Measurements from ENCODE around the gene SSNA1.
A peak's percentile ranks its signal among the peaks of the same experiment; 100 is the strongest.

The SSNA1 gene

DNA sequence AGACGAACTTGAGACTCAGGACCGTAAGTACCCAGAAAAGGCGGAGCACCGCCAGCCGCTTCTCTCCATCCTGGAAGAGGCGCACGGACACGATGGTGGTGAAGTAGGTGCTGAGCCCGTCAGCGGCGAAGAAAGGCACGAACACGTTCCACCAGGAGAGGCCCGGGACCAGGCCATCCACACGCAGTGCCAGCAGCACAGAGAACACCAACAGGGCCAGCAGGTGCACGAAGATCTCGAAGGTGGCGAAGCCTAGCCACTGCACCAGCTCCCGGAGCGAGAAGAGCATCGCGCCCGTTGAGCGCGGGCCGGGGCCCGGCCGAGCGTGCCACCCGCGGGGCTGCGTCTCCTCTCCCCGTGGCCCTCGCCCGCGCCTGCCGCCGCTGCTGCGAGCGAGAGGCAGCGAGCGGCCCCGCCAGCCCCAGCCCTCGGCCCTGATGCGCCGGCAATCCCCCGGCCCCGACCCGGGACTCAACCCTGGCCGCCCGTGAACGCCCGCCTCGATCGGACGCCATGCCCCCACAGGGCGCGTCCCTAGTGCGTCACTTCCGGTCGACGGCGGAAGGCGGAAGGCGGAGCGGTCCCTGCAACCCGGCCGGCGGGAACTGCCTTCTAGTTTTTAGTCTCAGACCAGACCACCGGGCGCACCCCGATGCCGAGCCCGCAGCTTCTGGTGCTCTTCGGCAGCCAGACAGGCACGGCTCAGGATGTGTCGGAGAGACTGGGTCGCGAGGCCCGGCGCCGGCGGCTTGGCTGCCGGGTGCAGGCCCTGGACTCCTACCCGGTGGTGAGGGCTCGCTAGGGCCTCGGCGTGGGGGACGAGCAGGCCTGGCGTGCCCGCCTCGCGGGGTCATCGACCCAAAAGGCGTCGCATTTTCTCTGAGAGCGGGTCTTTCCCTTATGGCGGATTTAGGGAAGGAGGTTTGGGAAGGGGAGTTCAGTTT, 16.9 kb downstream of the SSNA1 start, which contains the start of the genes NDOR1 and TMEM203 (continued):
- TF ChIP-seq KLF10 (tag by site-specific recombination; IDR thresholded peaks at IDR 0.05): peak; percentile 72; the same call in 1 of the 2 replicates
- TF ChIP-seq ZNF610 (tag by site-specific recombination; IDR thresholded peaks at IDR 0.05; ENCODE audit: borderline replicate concordance): 0 out of 2 replicates have a peak, but pooled peaks have one; percentile 49
- TF ChIP-seq ZNF600 (tag by site-specific recombination; IDR thresholded peaks at IDR 0.05): peak; percentile 71
- TF ChIP-seq, protein P1, sequence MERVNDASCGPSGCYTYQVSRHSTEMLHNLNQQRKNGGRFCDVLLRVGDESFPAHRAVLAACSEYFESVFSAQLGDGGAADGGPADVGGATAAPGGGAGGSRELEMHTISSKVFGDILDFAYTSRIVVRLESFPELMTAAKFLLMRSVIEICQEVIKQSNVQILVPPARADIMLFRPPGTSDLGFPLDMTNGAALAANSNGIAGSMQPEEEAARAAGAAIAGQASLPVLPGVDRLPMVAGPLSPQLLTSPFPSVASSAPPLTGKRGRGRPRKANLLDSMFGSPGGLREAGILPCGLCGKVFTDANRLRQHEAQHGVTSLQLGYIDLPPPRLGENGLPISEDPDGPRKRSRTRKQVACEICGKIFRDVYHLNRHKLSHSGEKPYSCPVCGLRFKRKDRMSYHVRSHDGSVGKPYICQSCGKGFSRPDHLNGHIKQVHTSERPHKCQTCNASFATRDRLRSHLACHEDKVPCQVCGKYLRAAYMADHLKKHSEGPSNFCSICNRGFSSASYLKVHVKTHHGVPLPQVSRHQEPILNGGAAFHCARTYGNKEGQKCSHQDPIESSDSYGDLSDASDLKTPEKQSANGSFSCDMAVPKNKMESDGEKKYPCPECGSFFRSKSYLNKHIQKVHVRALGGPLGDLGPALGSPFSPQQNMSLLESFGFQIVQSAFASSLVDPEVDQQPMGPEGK (tag by site-specific recombination; IDR thresholded peaks at IDR 0.05): peak; percentile 53; the same call in 1 of the 2 replicates
- peak; percentile 78 for TF ChIP-seq ZBTB8A (tag by site-specific recombination; IDR thresholded peaks at IDR 0.05)
- no peak for TF ChIP-seq ZNF274 (IDR thresholded peaks at IDR 0.05; ENCODE audit: low read length)
- TF ChIP-seq ZNF274 (tag by site-specific recombination; IDR thresholded peaks at IDR 0.05; ENCODE audit: borderline replicate concordance): no peak
- TF ChIP-seq ZXDB (tag by site-specific recombination; IDR thresholded peaks at IDR 0.05): peak; percentile 95
- TF ChIP-seq ZBTB17 (tag by site-specific recombination; IDR thresholded peaks at IDR 0.05): peak; percentile 77
- TF ChIP-seq ZNF513 (tag by site-specific recombination; IDR thresholded peaks at IDR 0.05): no peak
- TF ChIP-seq ZNF549 (tag by site-specific recombination; IDR thresholded peaks at IDR 0.05): no peak
- TF ChIP-seq IKZF3 (tag by site-specific recombination; IDR thresholded peaks at IDR 0.05): no peak
- no peak for TF ChIP-seq HIC1 (tag by site-specific recombination; IDR thresholded peaks at IDR 0.05)
- peak; percentile 34; the same call in 1 of the 2 replicates for TF ChIP-seq SP7 (tag by site-specific recombination; IDR thresholded peaks at IDR 0.05)
- TF ChIP-seq YY1 (tag by site-specific recombination; IDR thresholded peaks at IDR 0.05): peak; percentile 90
- TF ChIP-seq ZNF157 (tag by site-specific recombination; IDR thresholded peaks at IDR 0.05): no peak
- 0 out of 2 replicates have a peak, but pooled peaks have one; percentile 9 for TF ChIP-seq ZNF341 (tag by site-specific recombination; IDR thresholded peaks at IDR 0.05; ENCODE audit: low read depth)
- TF ChIP-seq, protein P2, sequence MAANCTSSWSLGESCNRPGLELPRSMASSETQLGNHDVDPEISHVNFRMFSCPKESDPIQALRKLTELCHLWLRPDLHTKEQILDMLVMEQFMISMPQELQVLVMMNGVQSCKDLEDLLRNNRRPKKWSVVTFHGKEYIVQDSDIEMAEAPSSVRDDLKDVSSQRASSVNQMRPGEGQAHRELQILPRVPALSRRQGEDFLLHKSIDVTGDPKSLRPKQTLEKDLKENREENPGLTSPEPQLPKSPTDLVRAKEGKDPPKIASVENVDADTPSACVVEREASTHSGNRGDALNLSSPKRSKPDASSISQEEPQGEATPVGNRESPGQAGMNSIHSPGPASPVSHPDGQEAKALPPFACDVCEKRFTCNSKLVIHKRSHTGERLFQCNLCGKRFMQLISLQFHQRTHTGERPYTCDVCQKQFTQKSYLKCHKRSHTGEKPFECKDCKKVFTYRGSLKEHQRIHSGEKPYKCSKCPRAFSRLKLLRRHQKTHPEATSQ (tag by site-specific recombination; IDR thresholded peaks at IDR 0.05): no peak
- TF ChIP-seq, protein P3, sequence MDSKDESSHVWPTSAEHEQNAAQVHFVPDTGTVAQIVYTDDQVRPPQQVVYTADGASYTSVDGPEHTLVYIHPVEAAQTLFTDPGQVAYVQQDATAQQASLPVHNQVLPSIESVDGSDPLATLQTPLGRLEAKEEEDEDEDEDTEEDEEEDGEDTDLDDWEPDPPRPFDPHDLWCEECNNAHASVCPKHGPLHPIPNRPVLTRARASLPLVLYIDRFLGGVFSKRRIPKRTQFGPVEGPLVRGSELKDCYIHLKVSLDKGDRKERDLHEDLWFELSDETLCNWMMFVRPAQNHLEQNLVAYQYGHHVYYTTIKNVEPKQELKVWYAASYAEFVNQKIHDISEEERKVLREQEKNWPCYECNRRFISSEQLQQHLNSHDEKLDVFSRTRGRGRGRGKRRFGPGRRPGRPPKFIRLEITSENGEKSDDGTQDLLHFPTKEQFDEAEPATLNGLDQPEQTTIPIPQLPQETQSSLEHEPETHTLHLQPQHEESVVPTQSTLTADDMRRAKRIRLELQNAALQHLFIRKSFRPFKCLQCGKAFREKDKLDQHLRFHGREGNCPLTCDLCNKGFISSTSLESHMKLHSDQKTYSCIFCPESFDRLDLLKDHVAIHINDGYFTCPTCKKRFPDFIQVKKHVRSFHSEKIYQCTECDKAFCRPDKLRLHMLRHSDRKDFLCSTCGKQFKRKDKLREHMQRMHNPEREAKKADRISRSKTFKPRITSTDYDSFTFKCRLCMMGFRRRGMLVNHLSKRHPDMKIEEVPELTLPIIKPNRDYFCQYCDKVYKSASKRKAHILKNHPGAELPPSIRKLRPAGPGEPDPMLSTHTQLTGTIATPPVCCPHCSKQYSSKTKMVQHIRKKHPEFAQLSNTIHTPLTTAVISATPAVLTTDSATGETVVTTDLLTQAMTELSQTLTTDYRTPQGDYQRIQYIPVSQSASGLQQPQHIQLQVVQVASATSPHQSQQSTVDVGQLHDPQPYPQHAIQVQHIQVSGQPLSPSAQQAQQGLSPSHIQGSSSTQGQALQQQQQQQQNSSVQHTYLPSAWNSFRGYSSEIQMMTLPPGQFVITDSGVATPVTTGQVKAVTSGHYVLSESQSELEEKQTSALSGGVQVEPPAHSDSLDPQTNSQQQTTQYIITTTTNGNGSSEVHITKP (tag by site-specific recombination; IDR thresholded peaks at IDR 0.05): peak; percentile 52
- no peak; the same call in 1 of the 2 replicates for TF ChIP-seq ZNF184 (tag by site-specific recombination; IDR thresholded peaks at IDR 0.05)
- TF ChIP-seq, protein P4, sequence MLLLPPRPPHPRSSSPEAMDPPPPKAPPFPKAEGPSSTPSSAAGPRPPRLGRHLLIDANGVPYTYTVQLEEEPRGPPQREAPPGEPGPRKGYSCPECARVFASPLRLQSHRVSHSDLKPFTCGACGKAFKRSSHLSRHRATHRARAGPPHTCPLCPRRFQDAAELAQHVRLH (tag by site-specific recombination; IDR thresholded peaks at IDR 0.05): peak; percentile 87
- TF ChIP-seq, protein P5, sequence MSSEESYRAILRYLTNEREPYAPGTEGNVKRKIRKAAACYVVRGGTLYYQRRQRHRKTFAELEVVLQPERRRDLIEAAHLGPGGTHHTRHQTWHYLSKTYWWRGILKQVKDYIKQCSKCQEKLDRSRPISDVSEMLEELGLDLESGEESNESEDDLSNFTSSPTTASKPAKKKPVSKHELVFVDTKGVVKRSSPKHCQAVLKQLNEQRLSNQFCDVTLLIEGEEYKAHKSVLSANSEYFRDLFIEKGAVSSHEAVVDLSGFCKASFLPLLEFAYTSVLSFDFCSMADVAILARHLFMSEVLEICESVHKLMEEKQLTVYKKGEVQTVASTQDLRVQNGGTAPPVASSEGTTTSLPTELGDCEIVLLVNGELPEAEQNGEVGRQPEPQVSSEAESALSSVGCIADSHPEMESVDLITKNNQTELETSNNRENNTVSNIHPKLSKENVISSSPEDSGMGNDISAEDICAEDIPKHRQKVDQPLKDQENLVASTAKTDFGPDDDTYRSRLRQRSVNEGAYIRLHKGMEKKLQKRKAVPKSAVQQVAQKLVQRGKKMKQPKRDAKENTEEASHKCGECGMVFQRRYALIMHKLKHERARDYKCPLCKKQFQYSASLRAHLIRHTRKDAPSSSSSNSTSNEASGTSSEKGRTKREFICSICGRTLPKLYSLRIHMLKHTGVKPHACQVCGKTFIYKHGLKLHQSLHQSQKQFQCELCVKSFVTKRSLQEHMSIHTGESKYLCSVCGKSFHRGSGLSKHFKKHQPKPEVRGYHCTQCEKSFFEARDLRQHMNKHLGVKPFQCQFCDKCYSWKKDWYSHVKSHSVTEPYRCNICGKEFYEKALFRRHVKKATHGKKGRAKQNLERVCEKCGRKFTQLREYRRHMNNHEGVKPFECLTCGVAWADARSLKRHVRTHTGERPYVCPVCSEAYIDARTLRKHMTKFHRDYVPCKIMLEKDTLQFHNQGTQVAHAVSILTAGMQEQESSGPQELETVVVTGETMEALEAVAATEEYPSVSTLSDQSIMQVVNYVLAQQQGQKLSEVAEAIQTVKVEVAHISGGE (tag by site-specific recombination; conservative IDR thresholded peaks at IDR 0.05; ENCODE audit: low read depth): peak; percentile 97

Measured in HEK293 (cell line).